ENCODE results near the gene SRP54. TPM values are rescaled to one million over a fixed set of nuclear protein-coding genes. Genes with fewer than 3 reads are reported as not detected.
"Not testable (repeated sequence)": the region's sequence is repeated elsewhere in the genome, so short reads cannot be mapped to it uniquely, and the experiment has no call there.

SRP54 gene
- total RNA-seq, 1 experiment from 2014 or later = 23.3 TPM

- peak; percentile 90 for DNase-seq (ENCODE audit: low spot score)
These were observed 63.4 kb downstream of the SRP54 start, which contains the start of gene FAM177A1 for GRCh38 chr14:35046048-35046750. FAM177A1 (plus strand) TSS chr14:35046272; CDS start chr14:35046464, 192 bp downstream.

GRCh38 chr14:35046751-35047536, 64.2 kb downstream of the SRP54 start:
- peak; percentile 63 for DNase-seq (ENCODE audit: low spot score)

- no peak for DNase-seq (ENCODE audit: low spot score)
These were observed 65.3 kb downstream of the SRP54 start for GRCh38 chr14:35047976-35048513.

- DNase-seq (ENCODE audit: low spot score) = no peak
These were observed 67.9 kb downstream of the SRP54 start for GRCh38 chr14:35050652-35051051.

- DNase-seq (ENCODE audit: low spot score) = peak; percentile 46
These were observed 69.0 kb downstream of the SRP54 start for GRCh38 chr14:35051796-35052195.

GRCh38 chr14:35052637-35053036, 69.8 kb downstream of the SRP54 start:
- DNase-seq (ENCODE audit: low spot score) = no peak

GRCh38 chr14:35061113-35061791, 78.5 kb downstream of the SRP54 start:
- DNase-seq (ENCODE audit: low spot score) = not testable (repeated sequence)

- not testable (repeated sequence) for DNase-seq (ENCODE audit: low spot score)
These were observed 82.9 kb downstream of the SRP54 start for GRCh38 chr14:35065731-35066130.

GRCh38 chr14:35068238-35069012, 85.6 kb downstream of the SRP54 start:
- DNase-seq (ENCODE audit: low spot score) = no peak

- no peak for DNase-seq (ENCODE audit: low spot score)
These were observed 89.4 kb downstream of the SRP54 start for GRCh38 chr14:35072226-35072625.

GRCh38 chr14:35073486-35073885, 90.7 kb downstream of the SRP54 start:
- DNase-seq (ENCODE audit: low spot score) = no peak

GRCh38 chr14:35078082-35078481, 95.3 kb downstream of the SRP54 start:
- no peak for DNase-seq (ENCODE audit: low spot score)

Other genes starting within 250 kb of the SRP54 start
- 9.4 and 14.9 TPM in 2 replicates for gene BAZ1A, start 107.6 kb upstream of the SRP54 start, total RNA-seq (2014; rRNA removed; shearing (Covaris generic))
- gene FAM177A1, start 63.3 kb downstream of the SRP54 start, total RNA-seq (2014; rRNA removed; shearing (Covaris generic)) = 34.8 and 35.3 TPM in 2 replicates
- gene PPP2R3C, start 139.0 kb downstream of the SRP54 start, total RNA-seq (2014; rRNA removed; shearing (Covaris generic)) = 10.9 and 11.0 TPM in 2 replicates
- gene PRORP, start 139.6 kb downstream of the SRP54 start, total RNA-seq (2014; rRNA removed; shearing (Covaris generic)) = 14.0 and 18.6 TPM in 2 replicates